Neural progenitor cell (in vitro differentiated cells): ENCODE data around the gene KRR1.
A peak's percentile ranks its signal among the peaks of the same experiment; 100 is the strongest.

Experiments used
- EZH2 ChIP-seq: fragments of 200-600 bp; sonication (generic); IDR thresholded peaks from 2 replicates; pipeline ENCODE4 v1.6.1; 2017; ENCODE audit warnings: antibody characterized with exemption, mild to moderate bottlenecking, moderate library complexity
- TF ChIP-seq, protein P1 (sequence below): fragments of 200-600 bp; sonication (generic); IDR thresholded peaks from 2 replicates; pipeline ENCODE4 v1.5.1; 2017; ENCODE audit warnings: antibody characterized with exemption, mild to moderate bottlenecking

DNA sequence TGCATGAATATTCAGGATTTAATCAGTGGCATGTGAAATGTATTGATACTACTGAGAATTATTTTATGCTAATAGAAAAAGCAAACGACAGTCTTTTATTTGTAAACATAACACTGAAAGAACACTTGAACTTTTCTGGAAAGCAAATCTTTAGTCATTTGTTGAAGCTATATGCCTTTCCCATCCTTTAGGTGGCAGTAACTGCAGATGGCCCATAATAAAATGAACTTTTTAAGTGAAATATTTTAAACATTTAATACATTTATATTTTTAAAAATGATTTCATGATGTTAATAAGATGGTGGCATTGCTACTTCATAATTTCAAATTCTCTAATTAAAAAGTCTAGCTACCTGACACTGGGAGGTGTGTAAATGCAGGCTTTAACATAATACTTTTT lies 13.9 kb upstream of the KRR1 start:
- TF ChIP-seq, protein P1, sequence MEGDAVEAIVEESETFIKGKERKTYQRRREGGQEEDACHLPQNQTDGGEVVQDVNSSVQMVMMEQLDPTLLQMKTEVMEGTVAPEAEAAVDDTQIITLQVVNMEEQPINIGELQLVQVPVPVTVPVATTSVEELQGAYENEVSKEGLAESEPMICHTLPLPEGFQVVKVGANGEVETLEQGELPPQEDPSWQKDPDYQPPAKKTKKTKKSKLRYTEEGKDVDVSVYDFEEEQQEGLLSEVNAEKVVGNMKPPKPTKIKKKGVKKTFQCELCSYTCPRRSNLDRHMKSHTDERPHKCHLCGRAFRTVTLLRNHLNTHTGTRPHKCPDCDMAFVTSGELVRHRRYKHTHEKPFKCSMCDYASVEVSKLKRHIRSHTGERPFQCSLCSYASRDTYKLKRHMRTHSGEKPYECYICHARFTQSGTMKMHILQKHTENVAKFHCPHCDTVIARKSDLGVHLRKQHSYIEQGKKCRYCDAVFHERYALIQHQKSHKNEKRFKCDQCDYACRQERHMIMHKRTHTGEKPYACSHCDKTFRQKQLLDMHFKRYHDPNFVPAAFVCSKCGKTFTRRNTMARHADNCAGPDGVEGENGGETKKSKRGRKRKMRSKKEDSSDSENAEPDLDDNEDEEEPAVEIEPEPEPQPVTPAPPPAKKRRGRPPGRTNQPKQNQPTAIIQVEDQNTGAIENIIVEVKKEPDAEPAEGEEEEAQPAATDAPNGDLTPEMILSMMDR, result peak; percentile 11
- TF ChIP-seq EZH2, result no peak
